GM19351 (cell line): ENCODE results near the gene LATS2.

ENCODE experiments used
- ATAC-seq: cut with Tn5 transposase; IDR thresholded peaks from one replicate; pipeline ENCODE4 v1.9.1; 2021; ENCODE audit warnings: mild to moderate bottlenecking, moderate library complexity; ENCODE audit not compliant: unreplicated experiment

The LATS2 gene

DNA sequence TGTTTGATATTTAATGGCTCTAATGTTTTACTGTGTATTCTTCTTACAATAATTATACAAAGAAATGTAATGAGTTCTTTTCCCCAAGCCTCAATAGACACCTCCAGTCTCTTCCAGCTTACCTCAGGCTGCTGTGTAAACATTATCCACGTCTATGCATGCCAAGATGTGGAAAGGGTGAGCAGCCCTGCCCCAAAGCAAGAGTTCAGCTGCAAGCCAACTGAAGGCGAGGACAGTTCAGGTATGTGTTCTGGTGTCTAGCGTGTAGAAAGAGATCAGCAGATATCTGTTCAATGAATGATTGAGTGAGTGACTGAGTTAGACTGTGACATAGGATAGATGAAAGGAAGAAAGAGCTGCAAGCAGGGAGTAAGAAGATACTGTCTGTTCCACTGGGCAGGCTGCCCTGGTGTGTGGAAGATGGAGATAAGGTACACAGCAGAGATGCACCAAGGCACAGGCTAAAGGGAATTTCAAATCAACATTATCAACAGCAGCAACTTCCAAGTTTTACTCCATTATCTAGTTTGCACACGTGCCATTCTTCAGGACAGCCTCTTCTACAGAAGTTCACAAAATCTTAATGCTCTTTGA is 66.0 kb downstream of the LATS2 start:
- no peak for ATAC-seq

DNA sequence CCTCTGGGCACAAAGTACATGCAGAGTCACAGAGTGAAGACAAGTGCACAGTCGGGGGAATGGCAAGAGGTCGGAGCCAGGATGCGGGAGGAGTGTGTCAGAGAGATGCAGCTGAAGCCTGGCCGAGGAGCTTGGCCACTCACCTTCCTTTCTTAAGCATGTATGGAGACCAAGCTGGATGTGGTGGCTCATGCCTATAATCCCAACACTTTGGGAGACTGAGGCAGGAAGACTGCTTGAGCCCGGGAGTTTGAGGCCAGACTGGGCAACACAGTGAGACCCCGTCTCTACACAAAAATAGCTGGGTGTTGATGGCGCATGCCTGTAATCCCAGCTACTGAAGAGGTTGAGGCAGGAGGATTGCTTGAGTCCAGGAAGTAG is 67.0 kb downstream of the LATS2 start:
- no peak for ATAC-seq

- ATAC-seq, result no peak
These were observed 67.5 kb downstream of the LATS2 start for GRCh38 chr13:20993661-20994440.

- no peak for ATAC-seq
These were observed 68.2 kb downstream of the LATS2 start for GRCh38 chr13:20993211-20993610.

- ATAC-seq, result no peak
These were observed 69.5 kb downstream of the LATS2 start for GRCh38 chr13:20991741-20992520.

GRCh38 chr13:20990910-20991525 is 70.4 kb downstream of the LATS2 start:
- no peak for ATAC-seq

- no peak for ATAC-seq
These were observed 71.6 kb downstream of the LATS2 start for GRCh38 chr13:20989656-20990321.

GRCh38 chr13:20988909-20989655 is 72.3 kb downstream of the LATS2 start:
- ATAC-seq, result no peak

- ATAC-seq, result no peak
These were observed 73.1 kb downstream of the LATS2 start for GRCh38 chr13:20988033-20988908.

GRCh38 chr13:20987599-20987998 is 73.8 kb downstream of the LATS2 start:
- ATAC-seq, result no peak

DNA sequence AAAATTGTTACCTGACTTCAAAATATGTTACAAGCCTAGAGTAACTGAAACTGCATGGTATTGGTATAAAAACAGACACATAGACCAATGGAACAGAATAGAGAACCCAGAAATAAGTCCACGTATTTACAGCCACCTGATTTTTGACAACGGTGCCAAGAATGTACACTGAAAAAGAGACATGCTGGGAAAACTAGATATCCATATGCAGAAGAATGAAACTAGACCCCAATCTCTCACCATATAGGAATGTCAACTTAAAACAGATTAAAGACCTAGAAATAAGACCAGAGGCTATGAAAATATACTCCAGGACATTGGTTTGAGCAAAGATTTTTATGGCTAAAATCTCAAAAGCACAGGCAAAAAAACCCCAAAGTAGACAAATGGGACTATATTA is 76.5 kb downstream of the LATS2 start:
- ATAC-seq, result no peak

DNA sequence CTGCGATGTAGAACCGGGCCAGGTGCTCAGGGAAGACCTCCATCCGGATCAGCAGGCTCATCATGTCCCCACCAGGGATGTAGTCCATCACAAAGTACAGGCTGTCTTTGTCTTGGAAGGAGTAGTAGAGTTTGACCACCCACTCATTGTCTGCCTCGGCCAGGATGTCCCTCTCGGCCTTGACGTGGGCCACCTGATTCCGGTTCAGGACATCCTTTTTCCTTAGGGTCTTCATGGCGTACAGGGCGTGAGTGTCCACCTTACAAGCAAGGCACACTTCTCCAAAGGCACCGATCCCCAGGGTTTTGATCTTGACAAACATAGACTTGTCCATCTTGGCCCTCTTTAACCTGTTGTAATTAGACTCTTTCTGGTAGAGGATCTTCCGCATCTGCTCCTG is 78.0 kb downstream of the LATS2 start:
- ATAC-seq, result no peak

DNA sequence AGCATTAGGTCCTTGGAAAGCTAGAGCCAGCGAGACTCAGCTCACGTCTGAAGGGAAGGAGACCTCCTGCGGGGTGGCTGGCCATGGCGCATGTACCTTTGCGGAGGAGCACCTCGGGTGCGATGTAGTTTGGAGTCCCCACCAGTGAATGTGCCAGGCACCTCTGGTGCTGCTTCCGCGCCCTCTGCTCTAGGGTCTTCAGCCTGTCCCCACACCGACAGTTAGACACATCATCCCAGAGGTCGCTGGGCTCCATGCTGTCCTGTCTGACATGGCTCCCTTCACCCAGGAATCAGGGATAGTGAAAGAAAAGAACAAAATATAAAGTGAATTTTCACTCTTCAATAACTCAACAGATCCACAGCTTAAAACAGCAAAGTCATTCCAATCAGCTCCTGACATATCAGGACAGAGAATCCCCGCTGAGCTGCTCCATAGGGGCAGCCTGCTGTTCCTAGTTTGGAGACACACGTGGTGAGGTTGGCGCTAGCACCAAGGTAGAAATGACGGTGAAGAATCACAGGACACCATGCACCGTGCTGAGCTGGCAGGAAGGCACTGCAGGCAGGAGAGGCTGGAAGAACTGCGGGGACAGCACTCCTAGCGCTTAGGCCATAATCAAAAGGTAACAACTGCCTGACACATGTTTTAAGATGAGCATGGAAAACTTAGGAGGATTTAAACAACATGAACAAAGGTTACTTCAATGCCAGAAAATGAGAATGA is 79.9 kb downstream of the LATS2 start:
- ATAC-seq, result no peak

- no peak for ATAC-seq
These were observed 80.5 kb downstream of the LATS2 start for GRCh38 chr13:20980899-20981298.

GRCh38 chr13:20980430-20980829 is 81.0 kb downstream of the LATS2 start:
- ATAC-seq, result no peak

GRCh38 chr13:20977394-20977793 is 84.0 kb downstream of the LATS2 start:
- ATAC-seq, result no peak

- ATAC-seq, result no peak
These were observed 86.3 kb downstream of the LATS2 start for GRCh38 chr13:20974981-20975585.

DNA sequence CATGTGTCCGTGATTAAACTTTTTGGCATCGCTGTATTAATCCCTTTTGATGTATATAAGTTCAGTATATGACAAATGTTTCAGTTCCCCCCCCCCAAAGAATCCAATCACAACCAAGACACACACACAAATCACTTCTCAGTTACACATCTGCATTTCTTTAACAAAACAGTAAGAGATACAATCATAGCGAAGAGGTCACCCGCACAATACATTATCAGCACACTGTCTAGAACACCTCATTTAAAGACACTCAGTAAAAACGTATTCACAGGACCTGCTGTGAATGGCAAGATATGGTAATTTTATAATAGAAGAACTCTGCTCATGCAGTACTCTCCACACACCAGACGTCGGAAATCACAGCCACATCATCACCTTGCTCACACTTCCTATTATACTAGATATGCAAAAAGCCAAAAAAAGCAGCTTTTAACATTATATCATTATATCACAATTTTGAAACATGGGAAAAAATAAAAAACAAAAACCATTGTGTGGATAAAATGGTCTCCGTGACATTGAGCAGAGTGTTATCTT is 87.4 kb downstream of the LATS2 start:
- ATAC-seq, result no peak
